Activated CD8-positive, alpha-beta memory T cell treated with anti-CD3 and anti-CD28 coated beads for 4 hours (primary cell): ENCODE results near the gene CFAP74.

ENCODE experiments used
- DNase-seq, 2 donors: peaks; one replicate each; pipeline ENCODE4 v3.0.0-alpha.2; 2020; ENCODE audit warnings: low read depth in 2 of 2

CFAP74 gene

DNA sequence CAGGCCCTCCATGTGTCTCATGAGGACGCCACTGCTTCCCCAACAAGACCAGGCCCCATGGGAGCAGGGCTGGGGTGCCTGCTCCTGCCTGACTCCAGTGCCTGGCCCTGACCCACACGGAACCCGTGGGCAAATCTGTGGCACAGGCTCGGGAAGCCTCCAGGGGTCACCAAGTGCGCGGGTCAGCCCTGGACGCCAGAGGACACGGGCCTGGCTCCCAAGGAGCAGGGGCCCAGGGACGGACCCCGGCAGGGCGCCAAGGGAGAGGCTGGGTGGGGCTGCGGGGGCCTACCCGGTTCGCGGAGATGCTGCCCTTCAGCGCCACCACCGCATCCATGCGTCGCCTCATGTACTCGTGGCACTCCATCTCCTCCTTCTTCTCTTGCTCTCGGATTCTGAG, 31.9 kb downstream of the CFAP74 start:
- DNase-seq = no peak

DNA sequence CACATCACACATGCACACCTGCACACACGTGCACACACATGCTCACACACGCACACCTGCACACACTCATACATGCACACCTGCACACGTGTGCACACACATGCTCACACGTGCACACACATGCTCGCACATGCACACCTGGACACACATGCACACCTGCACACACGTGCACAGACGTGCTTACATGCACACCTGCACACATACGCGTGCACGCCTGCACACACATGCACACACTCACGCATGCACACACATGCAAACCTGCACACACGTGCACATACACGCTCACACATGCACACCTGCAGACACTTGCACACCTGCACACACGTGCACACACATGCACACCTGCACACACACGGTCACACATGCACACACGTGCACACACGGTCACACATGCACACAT, 32.6 kb downstream of the CFAP74 start:
- DNase-seq = no peak

DNA sequence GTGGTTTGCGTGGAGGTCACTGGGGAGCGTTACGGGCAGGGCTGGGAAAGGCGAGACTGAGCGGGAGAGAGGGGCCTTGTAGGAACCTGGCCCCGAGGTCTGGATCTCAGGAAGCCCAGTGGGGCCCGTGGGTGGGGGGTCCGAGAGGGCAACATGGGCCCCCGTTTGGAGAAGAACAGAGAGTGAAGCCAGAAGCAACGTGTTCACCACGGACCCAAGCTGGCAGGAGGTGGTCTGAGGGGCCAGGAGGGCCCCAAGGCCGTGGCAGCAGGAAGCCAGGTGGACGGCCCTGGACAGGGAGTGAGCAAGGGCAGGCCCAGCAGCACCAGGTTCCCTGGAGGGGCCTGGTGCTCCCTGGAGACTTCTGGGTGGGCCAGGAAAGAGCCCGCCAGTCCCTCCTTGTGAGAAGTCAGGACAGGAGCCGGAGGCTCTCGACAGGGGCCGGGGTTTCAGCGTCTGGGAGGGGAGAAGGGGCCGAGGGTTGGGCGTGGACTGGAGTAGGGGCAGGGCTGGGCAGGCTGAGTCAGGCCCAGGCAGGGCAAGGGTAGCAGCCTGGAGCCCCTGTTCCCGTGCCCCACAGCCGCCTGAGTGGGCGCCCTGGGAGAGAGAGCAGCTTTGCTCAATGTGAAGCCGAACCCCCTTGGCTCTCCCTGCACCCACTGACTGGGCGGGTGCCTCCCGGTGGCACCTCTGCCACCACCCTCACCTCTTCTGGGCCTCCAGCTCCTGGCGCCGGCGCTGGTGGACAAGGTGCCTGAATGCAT, 33.5 kb downstream of the CFAP74 start:
- no peak for DNase-seq

- DNase-seq = no peak
These were observed 34.1 kb downstream of the CFAP74 start for GRCh38 chr1:1969505-1969900.

- no peak for DNase-seq
These were observed 34.6 kb downstream of the CFAP74 start for GRCh38 chr1:1968767-1969504.

- DNase-seq = no peak
These were observed 35.7 kb downstream of the CFAP74 start for GRCh38 chr1:1967879-1968278.

DNA sequence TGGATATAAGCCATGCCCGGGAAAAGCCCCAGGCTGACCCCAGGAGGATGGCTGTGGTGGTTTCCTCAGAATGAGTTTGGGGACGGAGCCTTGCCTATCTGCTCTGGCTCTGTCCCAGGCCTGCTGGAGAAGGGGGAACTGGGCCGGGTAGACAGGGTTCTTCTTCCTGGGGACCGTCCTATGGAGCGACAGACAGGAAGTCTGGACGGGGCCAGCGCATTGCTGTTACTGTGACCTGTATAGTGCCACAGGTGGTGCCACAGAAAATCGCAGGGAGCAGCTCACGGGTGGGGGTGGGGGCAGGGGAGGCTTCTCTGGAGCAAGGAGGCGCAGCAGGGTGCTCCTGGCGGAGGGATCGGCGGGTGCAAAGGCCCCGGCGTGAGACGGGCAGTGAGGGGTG, 36.4 kb downstream of the CFAP74 start:
- no peak for DNase-seq

- no peak for DNase-seq
These were observed 37.4 kb downstream of the CFAP74 start for GRCh38 chr1:1966071-1966740.

GRCh38 chr1:1965546-1965945, 38.0 kb downstream of the CFAP74 start:
- DNase-seq = no peak

DNA sequence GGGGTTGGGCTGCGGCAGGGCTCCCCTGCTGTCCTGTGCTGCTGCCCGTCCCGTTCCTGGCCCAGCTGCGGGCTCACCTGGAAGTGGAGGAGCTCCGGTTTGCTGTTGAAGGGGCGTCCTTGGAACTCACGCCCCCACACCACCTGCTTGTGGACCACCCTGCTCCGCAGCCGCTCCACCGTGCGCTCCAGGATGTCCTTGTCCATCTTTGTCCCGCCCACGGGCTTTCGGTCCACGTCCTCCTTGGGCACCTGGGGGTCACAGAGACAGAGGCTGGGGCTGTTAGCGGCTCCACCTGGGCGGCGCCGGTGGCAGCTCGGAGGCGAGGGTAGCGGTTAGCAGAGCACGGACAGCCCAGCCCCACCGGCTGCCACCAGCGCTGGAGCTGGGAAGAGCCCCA, 38.8 kb downstream of the CFAP74 start:
- DNase-seq = no peak

DNA sequence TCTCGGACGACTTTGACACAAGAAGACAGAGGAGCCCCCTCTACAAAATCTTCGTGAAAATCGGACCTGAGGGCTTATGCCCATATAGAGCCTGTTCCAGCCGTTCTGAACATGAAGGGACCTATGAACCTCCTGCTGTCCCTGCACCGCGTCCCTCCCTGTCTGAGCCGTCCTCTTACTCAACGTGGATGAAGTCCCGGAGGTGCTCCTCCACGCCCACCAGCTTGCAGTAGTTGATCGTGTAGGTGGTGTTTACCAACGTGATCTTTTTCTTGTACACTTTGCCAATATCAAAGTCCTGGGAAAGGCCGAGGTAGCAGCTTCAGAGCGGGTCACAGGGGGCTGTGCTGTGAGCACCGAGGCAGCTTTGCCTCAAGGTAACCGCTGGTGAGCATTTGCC, 40.0 kb downstream of the CFAP74 start:
- no peak for DNase-seq

DNA sequence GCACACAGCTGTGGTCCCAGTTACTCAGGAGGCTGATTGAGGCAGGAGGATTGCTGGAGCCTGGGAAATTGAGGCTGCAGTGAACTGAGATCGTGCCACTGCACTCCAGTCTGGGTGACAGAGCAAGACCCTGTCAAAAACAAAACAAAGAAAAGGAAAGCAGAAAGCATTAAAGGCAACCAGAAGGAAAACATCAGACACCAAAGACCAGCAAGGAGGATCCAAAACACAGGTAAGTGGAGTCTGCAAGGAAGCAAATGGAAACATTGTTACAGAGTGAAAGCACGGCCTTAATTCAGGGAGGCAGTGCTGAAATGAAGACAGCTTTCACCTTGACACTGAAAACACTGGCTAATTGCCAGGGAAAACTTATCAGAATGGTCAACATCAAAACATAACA, 40.8 kb downstream of the CFAP74 start:
- DNase-seq = no peak

GRCh38 chr1:1960480-1961196, 42.9 kb downstream of the CFAP74 start:
- DNase-seq = no peak

GRCh38 chr1:1959840-1960479, 43.6 kb downstream of the CFAP74 start:
- DNase-seq = peak; percentile 19 to 30

- no peak for DNase-seq
These were observed 44.1 kb downstream of the CFAP74 start for GRCh38 chr1:1959459-1959839.

GRCh38 chr1:1958071-1958541, 45.5 kb downstream of the CFAP74 start:
- DNase-seq = no peak

DNA sequence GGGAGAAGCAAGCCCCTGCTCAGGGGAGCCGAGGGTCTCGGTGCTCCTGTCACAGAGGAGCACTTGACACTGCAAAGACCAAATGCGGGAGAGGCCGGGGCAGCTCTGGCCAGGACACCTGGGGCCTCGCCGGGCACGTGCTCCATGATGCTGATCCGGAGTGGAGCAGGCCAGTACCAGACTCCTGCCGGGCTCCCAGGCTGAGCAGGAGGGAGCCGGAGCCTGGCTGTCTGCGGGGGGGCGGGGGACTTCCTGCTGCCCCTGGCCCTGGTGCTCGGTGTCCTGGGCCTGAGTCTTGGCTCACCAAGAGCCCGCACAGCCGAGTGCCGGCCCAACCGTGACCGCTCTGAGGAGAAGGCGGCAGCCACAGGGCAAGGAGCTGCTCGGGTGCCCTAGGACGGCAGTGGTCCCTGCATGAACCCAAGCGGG, 46.0 kb downstream of the CFAP74 start:
- no peak for DNase-seq

DNA sequence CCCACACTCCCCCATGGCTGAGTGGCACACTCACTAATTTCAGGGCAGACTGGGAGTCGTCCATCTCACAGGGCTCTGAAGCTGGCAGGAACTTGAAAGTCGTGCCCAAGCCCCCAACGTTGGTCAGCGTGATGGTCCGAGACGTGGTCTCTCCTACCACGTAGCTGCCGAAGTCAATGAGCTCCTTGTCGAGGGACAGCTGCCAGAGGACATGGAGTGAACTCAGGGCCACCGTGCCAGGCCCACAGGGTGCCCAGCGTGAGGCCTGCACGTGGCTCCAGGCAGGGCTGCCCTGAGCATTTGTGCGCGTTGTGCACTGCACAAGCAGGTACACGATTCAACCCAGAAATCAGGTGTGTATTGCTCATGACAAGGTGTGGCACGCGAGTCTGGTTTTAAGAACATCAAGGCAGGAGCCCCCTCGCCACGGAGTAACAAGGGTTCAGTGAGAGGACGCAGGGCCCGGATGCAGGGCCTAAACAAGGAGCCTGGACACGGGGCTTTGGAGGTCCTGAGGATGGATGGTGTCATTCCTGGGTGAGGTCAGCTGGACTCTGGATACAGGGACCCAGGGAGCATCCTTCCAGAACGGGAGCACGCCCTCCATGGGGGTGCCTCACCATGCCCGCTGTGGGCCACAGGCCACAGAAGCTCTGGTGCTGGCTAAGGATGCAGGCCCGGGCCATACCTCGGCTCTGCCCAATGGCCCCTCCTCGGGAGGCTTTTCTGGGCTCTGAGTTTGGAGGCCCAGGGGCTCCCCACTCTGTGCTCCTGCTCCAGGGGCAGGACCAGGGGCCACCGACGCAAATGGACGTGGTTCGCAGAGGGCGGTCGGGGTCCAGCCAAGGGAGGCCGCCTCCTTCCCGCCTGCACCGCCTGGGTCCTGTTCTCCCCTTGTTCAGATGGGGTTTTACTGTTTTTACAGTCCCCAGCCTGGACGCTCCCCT, 46.7 kb downstream of the CFAP74 start:
- no peak for DNase-seq

- no peak for DNase-seq
These were observed 47.5 kb downstream of the CFAP74 start for GRCh38 chr1:1956101-1956500.

DNA sequence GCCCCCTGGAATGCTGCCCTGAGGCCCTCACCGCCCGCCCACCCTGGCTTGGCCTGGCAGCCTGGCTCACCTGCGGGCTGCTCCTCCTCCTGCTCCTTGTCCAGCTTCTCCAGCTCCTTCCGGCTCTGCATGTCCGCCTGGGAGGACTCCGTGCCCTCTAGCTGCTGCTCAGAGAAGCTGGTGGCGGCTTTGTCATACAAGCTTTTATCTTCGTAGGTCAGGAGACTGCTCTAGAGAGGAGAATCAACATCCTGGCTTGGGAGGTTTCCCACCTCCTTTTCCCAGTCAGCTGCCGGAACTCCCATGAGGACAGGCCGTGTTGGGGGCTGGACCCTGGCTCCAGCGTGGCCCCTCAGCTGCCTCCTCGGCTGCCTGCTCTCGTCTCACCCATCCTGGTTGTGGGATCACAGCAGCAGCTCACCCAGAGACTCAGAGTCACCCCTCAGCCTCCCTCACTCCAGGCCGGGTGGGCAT, 47.9 kb downstream of the CFAP74 start:
- DNase-seq = no peak
